Measurements from ENCODE around the gene PRPF19. TPM values are rescaled to one million over a fixed set of nuclear protein-coding genes. Genes with fewer than 3 reads are reported as not detected.
A peak's percentile ranks its signal among the peaks of the same experiment; 100 is the strongest.

PRPF19 gene
- total RNA-seq, 4 donors from 2014 or later = 35.7 to 63.0 (median 57.1) TPM

DNA sequence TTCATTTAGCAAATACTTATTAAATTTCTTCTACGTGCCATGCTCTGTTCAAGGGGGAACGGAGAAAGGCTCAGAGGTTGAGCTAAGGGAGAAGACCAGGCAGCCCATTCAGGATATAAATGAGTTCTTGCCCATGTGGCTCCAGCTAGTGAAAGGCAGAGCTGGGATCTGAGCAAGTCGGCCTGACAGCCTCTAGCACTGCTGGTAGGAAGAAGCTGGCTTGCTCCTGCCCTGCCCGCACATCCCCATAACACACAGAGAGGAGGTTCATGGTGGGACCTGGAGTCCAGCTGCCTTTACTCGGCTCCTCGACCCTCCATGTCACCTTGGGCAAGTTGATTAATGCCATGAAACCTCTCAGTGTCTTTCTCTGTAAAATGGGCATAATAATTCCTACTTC, 43.6 kb upstream of the PRPF19 start:
- TF ChIP-seq POLR2A (IDR thresholded peaks at IDR 0.05; ENCODE audit: low read depth) = no peak
- TF ChIP-seq, protein P1, sequence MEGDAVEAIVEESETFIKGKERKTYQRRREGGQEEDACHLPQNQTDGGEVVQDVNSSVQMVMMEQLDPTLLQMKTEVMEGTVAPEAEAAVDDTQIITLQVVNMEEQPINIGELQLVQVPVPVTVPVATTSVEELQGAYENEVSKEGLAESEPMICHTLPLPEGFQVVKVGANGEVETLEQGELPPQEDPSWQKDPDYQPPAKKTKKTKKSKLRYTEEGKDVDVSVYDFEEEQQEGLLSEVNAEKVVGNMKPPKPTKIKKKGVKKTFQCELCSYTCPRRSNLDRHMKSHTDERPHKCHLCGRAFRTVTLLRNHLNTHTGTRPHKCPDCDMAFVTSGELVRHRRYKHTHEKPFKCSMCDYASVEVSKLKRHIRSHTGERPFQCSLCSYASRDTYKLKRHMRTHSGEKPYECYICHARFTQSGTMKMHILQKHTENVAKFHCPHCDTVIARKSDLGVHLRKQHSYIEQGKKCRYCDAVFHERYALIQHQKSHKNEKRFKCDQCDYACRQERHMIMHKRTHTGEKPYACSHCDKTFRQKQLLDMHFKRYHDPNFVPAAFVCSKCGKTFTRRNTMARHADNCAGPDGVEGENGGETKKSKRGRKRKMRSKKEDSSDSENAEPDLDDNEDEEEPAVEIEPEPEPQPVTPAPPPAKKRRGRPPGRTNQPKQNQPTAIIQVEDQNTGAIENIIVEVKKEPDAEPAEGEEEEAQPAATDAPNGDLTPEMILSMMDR (IDR thresholded peaks at IDR 0.05) = no peak
- TF ChIP-seq POLR2AphosphoS5 (IDR thresholded peaks at IDR 0.05) = no peak
- no peak for TF ChIP-seq EP300 (IDR thresholded peaks at IDR 0.05)
- 67% methylated on average over 6 of the region's 6 CpGs for WGBS
- DNase-seq (ENCODE audit: extremely low spot score) = no peak
- no peaks in the 10 kb centered on the region for H3K9me3 ChIP-seq
- H3K36me3 ChIP-seq = peaks cover 0 to 25% (median 16%) of the 10 kb centered on the region in 4 donors
- H3K4me1 ChIP-seq = peaks cover 11 to 67% (median 49%) of the 10 kb centered on the region in 4 donors
- peak overlapping the region; percentile 57 to 66 (median 59) for H3K4me3 ChIP-seq
- peak overlapping the region; percentile 82 to 86 (median 85) for H3K27ac ChIP-seq (replicated peaks in 1 of 4)
- no peaks in the 10 kb centered on the region for H3K27me3 ChIP-seq
- intact Hi-C loops (cut with DNase I) = no loop called here

DNA sequence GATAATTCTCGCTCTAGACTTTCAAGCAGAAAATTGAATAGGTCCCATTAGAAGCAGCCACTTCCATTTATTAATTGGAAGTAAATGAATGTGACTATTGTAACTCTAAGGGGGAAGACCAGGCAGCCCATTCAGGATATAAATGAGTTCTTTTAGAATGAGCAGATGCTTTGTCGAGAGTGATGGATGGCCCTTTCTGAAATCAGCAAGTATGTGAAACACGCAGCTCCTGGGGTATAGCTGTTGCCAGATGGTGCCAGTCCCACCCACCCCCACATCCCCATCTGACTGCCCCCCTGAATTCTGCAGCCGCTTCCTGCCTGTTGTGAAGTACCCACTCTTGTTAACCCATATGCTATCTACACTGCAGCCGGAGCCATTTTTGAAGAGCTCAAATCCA, 41.9 kb upstream of the PRPF19 start:
- Histone ChIP-seq H3K27me3 (no peaks in the 10 kb centered on the region), H3K9me3 (no peaks in the 10 kb centered on the region), H3K36me3 (peaks cover 0 to 33% (median 28%) of the 10 kb centered on the region in 4 donors), H3K27ac (replicated peaks in 1 of 4) (peak overlapping the region; percentile 8 to 42 (median 20)), H3K4me1 (peaks cover 11 to 73% (median 48%) of the 10 kb centered on the region in 4 donors), H3K4me3 (no peak overlapping the region)
- TF ChIP-seq, protein P1 (IDR thresholded peaks at IDR 0.05) = no peak
- TF ChIP-seq EP300 (IDR thresholded peaks at IDR 0.05) = no peak
- no peak for TF ChIP-seq POLR2A (IDR thresholded peaks at IDR 0.05; ENCODE audit: low read depth)
- TF ChIP-seq POLR2AphosphoS5 (IDR thresholded peaks at IDR 0.05) = no peak
- WGBS = 75% methylated on average over 5 of the region's 5 CpGs
- no peak for DNase-seq (ENCODE audit: extremely low spot score)
- intact Hi-C loops (cut with DNase I) = no loop called here

DNA sequence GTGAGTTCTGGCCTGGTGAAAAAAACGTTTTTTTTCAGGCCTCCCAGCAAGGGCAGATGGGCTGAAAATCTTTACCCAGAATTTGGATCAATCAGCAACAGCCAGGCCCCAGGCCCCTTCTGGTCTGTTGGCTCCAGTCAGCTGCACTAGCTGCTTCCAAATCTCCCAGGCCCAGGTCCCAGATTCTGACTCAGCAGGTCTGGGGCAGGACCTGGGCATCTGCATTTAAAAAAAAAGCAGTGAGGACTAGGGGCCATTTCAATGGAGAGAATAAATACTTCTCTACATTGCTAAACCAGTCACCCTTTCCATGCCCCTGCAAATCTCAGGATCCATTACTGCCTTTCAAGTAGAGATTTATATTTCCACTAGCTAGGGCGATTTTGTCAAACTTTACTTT, 41.3 kb upstream of the PRPF19 start:
- Histone ChIP-seq H3K4me3 (no peak overlapping the region), H3K27me3 (no peaks in the 10 kb centered on the region), H3K4me1 (peaks cover 9 to 73% (median 44%) of the 10 kb centered on the region in 4 donors), H3K27ac (replicated peaks in 1 of 4) (no peak overlapping the region), H3K36me3 (peaks cover 0 to 39% (median 32%) of the 10 kb centered on the region in 4 donors), H3K9me3 (no peaks in the 10 kb centered on the region)
- DNase-seq (ENCODE audit: extremely low spot score) = no peak
- intact Hi-C loops (cut with DNase I) = no loop called here
- TF ChIP-seq POLR2A (IDR thresholded peaks at IDR 0.05; ENCODE audit: low read depth) = no peak
- TF ChIP-seq, protein P1 (IDR thresholded peaks at IDR 0.05) = no peak
- TF ChIP-seq POLR2AphosphoS5 (IDR thresholded peaks at IDR 0.05) = no peak
- no peak for TF ChIP-seq EP300 (IDR thresholded peaks at IDR 0.05)
- WGBS = 49% methylated on average over 2 of the region's 2 CpGs

DNA sequence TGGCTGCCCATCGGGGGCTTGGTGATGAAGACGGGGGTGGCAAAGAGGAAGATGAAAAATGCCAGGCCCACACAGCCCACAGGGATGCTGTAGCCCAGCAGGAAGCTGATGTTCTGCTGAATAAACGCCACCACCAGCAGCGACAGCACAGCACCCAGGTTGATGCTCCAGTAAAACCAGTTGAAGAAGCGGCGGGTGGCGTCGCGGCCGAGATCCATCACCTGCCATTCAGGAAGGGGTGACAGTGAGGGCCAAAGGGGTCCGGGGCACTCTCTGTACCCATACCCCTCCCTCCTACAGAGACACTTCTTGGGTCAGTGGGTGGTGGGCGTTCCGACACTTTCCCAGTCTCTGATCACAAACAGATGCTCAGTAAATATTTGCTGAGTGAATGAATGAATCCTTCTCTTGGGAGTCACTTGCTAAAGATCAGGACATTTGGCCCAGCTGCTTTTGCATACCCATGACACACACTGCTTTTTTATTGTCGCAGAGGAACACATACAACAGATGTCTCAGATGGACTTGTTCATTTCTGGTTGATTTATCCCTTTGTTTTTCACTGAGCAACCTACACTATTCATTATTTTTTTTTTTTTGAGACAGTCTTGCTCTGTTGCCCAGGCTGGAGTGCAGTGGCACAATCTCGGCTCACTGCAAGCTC, 40.3 kb upstream of the PRPF19 start:
- Histone ChIP-seq H3K27ac (replicated peaks in 1 of 4) (no peak overlapping the region), H3K4me1 (peaks cover 11 to 64% (median 37%) of the 10 kb centered on the region in 4 donors), H3K9me3 (no peaks in the 10 kb centered on the region), H3K36me3 (peaks cover 5 to 48% (median 41%) of the 10 kb centered on the region in 4 donors), H3K4me3 (no peak overlapping the region), H3K27me3 (no peaks in the 10 kb centered on the region)
- no peak for DNase-seq (ENCODE audit: extremely low spot score)
- TF ChIP-seq EP300 (IDR thresholded peaks at IDR 0.05) (no peak), POLR2A (IDR thresholded peaks at IDR 0.05; ENCODE audit: low read depth) (no peak), POLR2AphosphoS5 (IDR thresholded peaks at IDR 0.05) (no peak)
- TF ChIP-seq, protein P1 (IDR thresholded peaks at IDR 0.05) = no peak
- 72% methylated on average over 14 of the region's 15 CpGs for WGBS
- intact Hi-C loops (cut with DNase I) = no loop called here

Measured in esophagus muscularis mucosa (tissue), 4 donors.